Measurements from ENCODE around the gene GABRQ. TPM values are rescaled to one million over a fixed set of nuclear protein-coding genes. Genes with fewer than 3 reads are reported as not detected.

GABRQ gene
- polyA plus RNA-seq (ENCODE audit: insufficient read length in 3 of 3) = 1 to 10 TPM in 2 of 3 donors, under 1 TPM in 1; 0.90 to 1.1 (median 1.0) TPM
- long read RNA-seq, donor 1 = 0 reads
- long read RNA-seq, donor 2 = 0 reads
- long read RNA-seq, donor 3, full-length matches to known transcripts = 1 of 1 reads
- long read RNA-seq, donor 3, partial matches to known transcripts = 0 of 1 reads
- long read RNA-seq, donor 3, other reads (novel, unspliced or antisense) = 0 of 1 reads
- long read RNA-seq, donor 4 = 0 reads
- long read RNA-seq, donor 5 = 0 reads
- long read RNA-seq, donor 6 = 0 reads
- long read RNA-seq, donor 7 = 0 reads
- long read RNA-seq, donor 8 = 0 reads
- long read RNA-seq, donor 9 = 0 reads
- long read RNA-seq, donor 10 = 0 reads
- long read RNA-seq, donor 11 = 0 reads
- long read RNA-seq, donor 12 = 0 reads
- long read RNA-seq, donor 13 = 0 reads
- long read RNA-seq, donor 14 = 0 reads
- long read RNA-seq, donor 15 = 0 reads
- long read RNA-seq, donor 16 = 0 reads

DNA sequence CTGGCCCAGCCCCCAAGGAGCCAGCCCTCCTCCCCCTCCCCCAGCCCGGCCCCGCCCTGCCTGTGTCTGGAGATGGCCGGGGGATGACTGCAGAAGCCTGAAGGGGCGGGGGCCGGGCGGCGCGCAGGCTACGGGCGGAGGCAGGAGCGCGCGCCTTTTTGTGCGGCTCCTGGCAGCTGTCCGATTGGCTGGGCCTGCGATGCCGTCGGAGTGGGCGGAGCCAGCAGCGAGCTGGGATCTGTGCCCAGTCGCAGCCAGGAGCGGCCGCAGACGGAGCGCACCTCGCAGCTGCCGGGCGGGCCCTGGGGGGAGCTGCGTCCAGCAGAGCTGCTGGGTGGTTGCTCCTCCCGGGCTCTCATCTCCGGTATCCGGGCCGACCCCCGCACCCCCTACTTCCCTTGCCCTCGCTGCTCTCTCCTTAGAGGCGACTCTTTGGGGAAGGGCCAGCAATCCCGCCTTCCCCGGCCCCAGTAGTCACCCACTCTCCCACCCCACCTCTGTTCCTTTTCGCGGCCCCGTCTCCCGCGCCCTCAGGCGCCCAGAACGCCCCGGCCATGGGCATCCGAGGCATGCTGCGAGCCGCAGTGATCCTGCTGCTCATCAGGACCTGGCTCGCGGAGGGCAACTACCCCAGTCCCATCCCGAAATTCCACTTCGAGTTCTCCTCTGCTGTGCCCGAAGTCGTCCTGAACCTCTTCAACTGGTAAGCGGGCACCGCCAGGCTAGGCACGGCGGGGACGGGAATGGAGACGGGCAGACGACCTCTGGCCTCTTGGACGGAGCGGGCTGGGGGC lies at the start of gene GABRQ:
Gene GABRQ, plus strand, starts transcription at position 247 of the 794 bp plus-strand sequence. Its CDS starts 308 bp downstream, at position 555.
- DNase-seq = peak; percentile 52

DNA sequence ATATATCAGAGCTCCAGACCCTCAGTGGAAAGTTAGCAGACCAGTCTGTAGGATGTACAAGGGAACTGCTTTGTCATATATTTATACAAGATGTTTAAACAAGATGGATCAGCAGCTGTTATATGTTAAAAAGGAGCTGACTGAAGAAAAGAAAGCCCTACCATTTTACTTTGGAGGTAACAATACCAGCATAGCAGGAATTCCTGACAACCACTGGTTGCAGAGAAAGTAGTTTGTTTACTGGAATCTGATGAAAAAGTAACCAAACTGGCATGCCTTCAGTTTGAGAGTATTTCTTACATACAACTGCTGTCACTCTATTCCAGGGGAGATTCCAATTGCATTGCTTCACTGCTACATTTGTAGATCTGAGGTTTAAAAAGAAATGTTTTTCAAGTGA lies 49.5 kb upstream of the GABRQ start:
- DNase-seq = no peak

- DNase-seq = no peak
Observed at GRCh38 chrX:152600853-152601633, 36.7 kb upstream of the GABRQ start.

- no peak for DNase-seq
Observed at GRCh38 chrX:152601848-152602616, 35.7 kb upstream of the GABRQ start.

- no peak for DNase-seq
Observed at GRCh38 chrX:152614791-152615190, 22.9 kb upstream of the GABRQ start.

DNA sequence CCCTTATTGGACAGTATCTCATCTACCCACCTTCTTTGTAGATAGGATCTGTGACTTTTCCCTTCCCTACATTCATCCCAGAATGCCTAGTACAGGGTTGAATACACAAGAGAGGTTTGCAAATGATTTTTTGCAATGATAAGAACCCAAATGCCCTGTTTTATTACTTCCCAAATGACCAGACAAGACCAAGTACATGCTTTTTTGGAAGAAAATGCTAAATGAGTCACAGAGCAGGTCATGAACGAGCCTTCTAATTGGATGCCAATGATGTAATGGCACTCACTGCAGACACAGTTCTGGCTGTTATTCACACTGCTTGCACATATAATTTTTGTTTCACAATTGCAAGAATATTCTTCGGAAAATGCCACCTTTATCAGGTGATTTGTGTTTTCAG lies 17.8 kb upstream of the GABRQ start:
- no peak for DNase-seq

DNA sequence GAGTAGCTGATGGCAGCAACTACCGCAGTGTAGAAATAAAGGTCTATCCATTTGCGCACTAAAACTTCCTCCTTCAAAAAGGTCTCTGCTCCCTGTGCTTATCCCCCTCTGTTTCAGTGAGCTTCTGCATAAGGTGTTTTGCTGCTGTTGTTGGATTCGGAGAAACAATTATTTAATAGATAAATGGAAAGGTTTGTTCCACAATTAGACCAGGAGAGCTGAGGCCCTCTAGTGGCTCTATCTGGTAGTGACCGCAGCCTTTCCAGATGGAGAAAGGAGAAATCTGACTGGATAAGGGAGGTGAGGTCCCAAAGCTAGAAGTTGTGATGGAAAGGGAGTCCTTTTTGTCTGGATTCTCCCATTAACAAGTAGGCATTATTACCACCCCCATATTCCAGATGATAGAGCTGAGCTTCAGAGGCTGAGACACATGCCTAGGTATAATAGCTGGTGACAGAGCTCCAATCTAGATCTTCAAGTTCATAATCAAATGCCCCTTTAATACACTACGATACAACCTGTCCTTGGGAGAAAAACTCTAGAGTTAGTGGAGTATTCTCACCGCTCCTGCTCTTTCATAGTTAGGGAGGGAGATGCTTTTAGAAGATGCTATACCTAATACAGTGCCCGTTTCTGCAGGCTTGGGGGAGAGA lies 5.1 kb upstream of the GABRQ start:
- DNase-seq = peak; percentile 30

GRCh38 chrX:152635941-152636340 lies 1.8 kb upstream of the GABRQ start:
- peak; percentile 38 for DNase-seq

- no peak for DNase-seq
Observed at GRCh38 chrX:152638443-152638904, 779 bp downstream of the GABRQ start.

- no peak for DNase-seq
Observed at GRCh38 chrX:152639426-152639825, 1.7 kb downstream of the GABRQ start.

- DNase-seq = no peak
Observed at GRCh38 chrX:152640034-152640818, 2.5 kb downstream of the GABRQ start.

- DNase-seq = no peak
Observed at GRCh38 chrX:152641256-152641875, 3.7 kb downstream of the GABRQ start.

DNA sequence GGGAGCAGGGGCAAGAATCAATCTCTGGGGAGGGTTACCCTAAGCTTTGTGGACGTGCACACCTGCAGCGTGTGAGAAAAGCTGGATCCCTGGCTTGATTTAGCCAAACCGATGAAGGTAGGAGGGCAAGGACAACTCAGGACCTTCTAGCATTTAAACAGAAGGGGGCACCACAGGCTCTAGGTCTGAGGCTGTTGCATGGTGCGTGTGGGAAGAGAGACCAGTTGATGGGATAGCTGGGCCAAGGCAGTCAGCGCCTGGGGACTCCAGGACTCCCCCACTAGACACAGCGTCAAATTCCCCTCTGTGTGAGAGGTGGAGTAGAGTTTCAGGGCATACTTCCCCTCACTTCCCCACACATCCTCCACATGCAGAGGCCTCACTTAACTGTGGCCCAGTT lies 4.3 kb downstream of the GABRQ start:
- DNase-seq = peak; percentile 12

- DNase-seq = no peak
Observed at GRCh38 chrX:152642931-152643564, 5.4 kb downstream of the GABRQ start.

DNA sequence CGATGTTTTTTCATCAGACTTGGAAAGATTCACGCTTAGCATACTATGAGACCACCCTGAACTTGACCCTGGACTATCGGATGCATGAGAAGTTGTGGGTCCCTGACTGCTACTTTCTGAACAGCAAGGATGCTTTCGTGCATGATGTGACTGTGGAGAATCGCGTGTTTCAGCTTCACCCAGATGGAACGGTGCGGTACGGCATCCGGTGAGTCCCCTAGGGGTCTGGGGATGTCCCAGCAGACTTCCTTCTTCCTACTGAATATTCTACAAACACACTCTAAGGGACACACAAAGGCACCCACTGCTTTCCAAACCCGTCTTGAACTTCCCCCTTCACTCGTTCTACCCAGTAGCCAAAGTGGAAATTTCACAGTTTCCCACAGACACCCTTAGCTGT lies 9.3 kb downstream of the GABRQ start:
- no peak for DNase-seq

GRCh38 chrX:152647978-152648377 lies 10.3 kb downstream of the GABRQ start:
- DNase-seq = no peak

GRCh38 chrX:152652060-152652459 lies 14.4 kb downstream of the GABRQ start:
- no peak for DNase-seq

GRCh38 chrX:152652467-152652866 lies 14.8 kb downstream of the GABRQ start:
- no peak for DNase-seq

DNA sequence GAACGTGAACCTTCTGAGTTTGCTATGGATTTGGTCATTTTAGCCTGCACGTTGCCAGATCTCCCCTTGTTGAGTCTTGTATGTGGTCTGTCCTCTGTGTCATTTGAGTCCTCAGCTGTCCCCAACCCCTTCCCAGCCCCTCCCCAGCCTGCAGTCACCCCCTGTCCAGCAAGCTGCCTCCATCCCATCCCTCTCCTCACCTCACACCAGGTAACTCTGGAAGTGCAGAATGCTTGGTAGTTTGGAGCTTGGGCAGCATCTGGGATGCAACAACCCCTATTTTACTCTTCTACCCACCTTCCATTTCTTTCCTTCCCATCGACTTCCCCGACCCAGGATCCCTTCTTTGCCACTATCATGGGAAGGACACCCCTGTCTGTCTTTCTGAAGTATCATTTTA lies 18.4 kb downstream of the GABRQ start:
- DNase-seq = no peak
